Body of pancreas (tissue), 4 donors: Measurements from ENCODE around the gene KRT24. TPM values are rescaled to one million over a fixed set of nuclear protein-coding genes. Genes with fewer than 3 reads are reported as not detected.

Experiments
- ATAC-seq: fragments of 150-250 bp; one replicate; pipeline ENCODE4 v1.9.1; 2016
- DNase-seq, 4 donors: peaks; one replicate each; pipeline ENCODE4 v3.0.0-alpha.2; 2019
- H3K27ac ChIP-seq, 4 donors: fragments of 200-600 bp; sonication (generic); 1 replicate in 3 of 4; 2 replicates in 1 of 4; pipeline versions ENCODE4 v1.5.1 to v1.6.1; 2016 to 2019; ENCODE audit warnings: mild to moderate bottlenecking in 1 of 4, mixed read lengths in 1 of 4, moderate library complexity in 1 of 4
- H3K27me3 ChIP-seq, 2 donors: fragments of 200-600 bp; sonication (generic); one replicate each; pipeline ENCODE4 v1.6.0; 2016; ENCODE audit warnings: mild to moderate bottlenecking in 1 of 2
- H3K36me3 ChIP-seq, 2 donors: fragments of 200-600 bp; sonication (generic); replicated peaks in 1 of 2; 2 replicates each; pipeline ENCODE4 v1.5.1; 2016; ENCODE audit warnings: low read depth in 2 of 2; ENCODE audit not compliant: insufficient read depth in 1 of 2
- H3K4me1 ChIP-seq: fragments of 200-600 bp; sonication (generic); one replicate; pipeline ENCODE4 v1.6.0; 2016
- H3K4me3 ChIP-seq, 2 donors: fragments of 200-600 bp; sonication (generic); 1 replicate in 1 of 2; 2 replicates in 1 of 2; pipeline ENCODE4 v1.5.1; 2016 to 2019
- H3K9me3 ChIP-seq, 3 donors: fragments of 200-600 bp; sonication (generic); 1 replicate in 2 of 3; 2 replicates in 1 of 3; pipeline ENCODE4 v1.5.1; 2016
- CTCF ChIP-seq, 7 experiments: fragments of 450-650 bp in 4 of 7; fragments of 200-600 bp in 3 of 7; sonication (generic) in 3 of 7; IDR thresholded peaks; one replicate each; pipeline ENCODE4 v1.5.1; 2016 to 2019; ENCODE audit warnings: antibody characterized with exemption in 7 of 7
- POLR2A ChIP-seq, 3 donors: fragments of 450-650 bp; IDR thresholded peaks; one replicate each; pipeline ENCODE4 v1.6.1; 2016; ENCODE audit warnings: antibody characterized with exemption in 3 of 3, mild to moderate bottlenecking in 2 of 3
- WGBS, 2 donors: methylation state at CpG; one replicate each; pipeline ENCODE4 v1.1.5; 2017; 5-methylcytosine and 5-hydroxymethylcytosine counted together
- intact Hi-C: fragments of 100-400 bp; cut with DNase I; formaldehyde crosslinking; loops from one replicate; pipeline ENCODE4 v1.15.1; 2023
- total RNA-seq, 2 donors: library from RNA; depleted of rRNA; stranded (reverse); fragments of >200 nt; gene quantifications; one replicate each; pipeline ENCODE4 v1.1.0, GENCODE V29; 2016

The KRT24 gene
- total RNA-seq, 2 donors from 2014 or later = not detected

GRCh38 chr17:40735016-40735415, 31.5 kb upstream of the KRT24 start:
- ATAC-seq = no peak
- TF ChIP-seq CTCF (IDR thresholded peaks at IDR 0.05) = no peak
- TF ChIP-seq POLR2A (IDR thresholded peaks at IDR 0.05) = no peak
- DNase-seq = no peak
- 74 to 81% methylated on average over 1 of the region's 1 CpG for WGBS, 2 donors
- no peak overlapping the region for H3K4me3 ChIP-seq
- intact Hi-C loops = no loop called here
- H3K27me3 ChIP-seq = no peaks in the 10 kb centered on the region
- no peaks in the 10 kb centered on the region for H3K4me1 ChIP-seq
- H3K9me3 ChIP-seq = no peaks in the 10 kb centered on the region
- no peaks in the 10 kb centered on the region for H3K36me3 ChIP-seq
- no peak overlapping the region for H3K27ac ChIP-seq

GRCh38 chr17:40734018-40734417, 30.5 kb upstream of the KRT24 start:
- WGBS, 2 donors = 80 to 91% methylated on average over 5 to 6 of the region's 6 CpGs
- H3K4me1 ChIP-seq = no peaks in the 10 kb centered on the region
- no peaks in the 10 kb centered on the region for H3K9me3 ChIP-seq
- no peaks in the 10 kb centered on the region for H3K27me3 ChIP-seq
- no peak overlapping the region for H3K27ac ChIP-seq
- intact Hi-C loops = no loop called here
- no peaks in the 10 kb centered on the region for H3K36me3 ChIP-seq
- DNase-seq (no peak), ATAC-seq (no peak)
- no peak overlapping the region for H3K4me3 ChIP-seq
- TF ChIP-seq POLR2A (IDR thresholded peaks at IDR 0.05) = no peak
- no peak for TF ChIP-seq CTCF (IDR thresholded peaks at IDR 0.05)

GRCh38 chr17:40730970-40731369, 27.4 kb upstream of the KRT24 start:
- TF ChIP-seq CTCF (IDR thresholded peaks at IDR 0.05) (no peak), POLR2A (IDR thresholded peaks at IDR 0.05) (no peak)
- ATAC-seq (no peak), DNase-seq (no peak)
- Histone ChIP-seq H3K27me3 (no peaks in the 10 kb centered on the region), H3K9me3 (no peaks in the 10 kb centered on the region), H3K36me3 (no peaks in the 10 kb centered on the region), H3K4me1 (no peaks in the 10 kb centered on the region), H3K27ac (no peak overlapping the region), H3K4me3 (no peak overlapping the region)
- intact Hi-C loops = no loop called here
- 47 to 48% methylated on average over 1 of the region's 1 CpG for WGBS, 2 donors

- Histone ChIP-seq H3K4me3 (no peak overlapping the region), H3K27me3 (no peaks in the 10 kb centered on the region), H3K4me1 (no peaks in the 10 kb centered on the region), H3K27ac (no peak overlapping the region), H3K9me3 (no peaks in the 10 kb centered on the region), H3K36me3 (no peaks in the 10 kb centered on the region)
- WGBS, 2 donors = 36 to 42% methylated on average over 8 of the region's 8 CpGs
- no peak for DNase-seq
- no peak for TF ChIP-seq CTCF (IDR thresholded peaks at IDR 0.05)
- no peak for TF ChIP-seq POLR2A (IDR thresholded peaks at IDR 0.05)
- ATAC-seq = no peak
- intact Hi-C loops = no loop called here
Observed at GRCh38 chr17:40727447-40728231, 24.1 kb upstream of the KRT24 start.

GRCh38 chr17:40726919-40727318, 23.4 kb upstream of the KRT24 start:
- no peaks in the 10 kb centered on the region for H3K36me3 ChIP-seq
- ATAC-seq (no peak), DNase-seq (no peak)
- H3K9me3 ChIP-seq = no peaks in the 10 kb centered on the region
- TF ChIP-seq CTCF (IDR thresholded peaks at IDR 0.05) (peak in 5 of 7 experiments; percentile 8 to 46 (median 41)), POLR2A (IDR thresholded peaks at IDR 0.05) (no peak)
- intact Hi-C loops = no loop called here
- peaks cover 4% of the 10 kb centered on the region for H3K4me1 ChIP-seq
- no peak overlapping the region for H3K4me3 ChIP-seq
- WGBS, 2 donors = 41 to 49% methylated on average over 2 of the region's 2 CpGs
- no peak overlapping the region for H3K27ac ChIP-seq
- H3K27me3 ChIP-seq = no peaks in the 10 kb centered on the region
